ENCODE data around the gene UTP25. TPM values are rescaled to one million over a fixed set of nuclear protein-coding genes. Genes with fewer than 3 reads are reported as not detected.

UTP25 gene
- total and polyA plus RNA-seq, 11 donors, result 0.76 to 5.5 (median 3.5) TPM

GRCh38 chr1:209889077-209889418, 61.3 kb downstream of the UTP25 start:
- no peak overlapping the region for H3K4me3 ChIP-seq
- no peak for TF ChIP-seq POLR2A (IDR thresholded peaks at IDR 0.05)
- no peak for TF ChIP-seq CTCF (IDR thresholded peaks at IDR 0.05)
- no peaks in the 10 kb centered on the region for H3K4me1 ChIP-seq
- DNase-seq (no peak), ATAC-seq (no peak)
- H3K27ac ChIP-seq, result no peak overlapping the region
- 62 to 96% (median 87%) methylated on average over 16 to 35 of the region's 35 CpGs for WGBS, 4 donors
- H3K9me3 ChIP-seq, result peaks cover 0 to 4% (median 0%) of the 10 kb centered on the region in 12 donors
- peaks cover 0 to 26% (median 0%) of the 10 kb centered on the region in 9 donors for H3K27me3 ChIP-seq
- no peaks in the 10 kb centered on the region for H3K36me3 ChIP-seq
- intact Hi-C loops (cut with DNase I), result no loop called here

DNA sequence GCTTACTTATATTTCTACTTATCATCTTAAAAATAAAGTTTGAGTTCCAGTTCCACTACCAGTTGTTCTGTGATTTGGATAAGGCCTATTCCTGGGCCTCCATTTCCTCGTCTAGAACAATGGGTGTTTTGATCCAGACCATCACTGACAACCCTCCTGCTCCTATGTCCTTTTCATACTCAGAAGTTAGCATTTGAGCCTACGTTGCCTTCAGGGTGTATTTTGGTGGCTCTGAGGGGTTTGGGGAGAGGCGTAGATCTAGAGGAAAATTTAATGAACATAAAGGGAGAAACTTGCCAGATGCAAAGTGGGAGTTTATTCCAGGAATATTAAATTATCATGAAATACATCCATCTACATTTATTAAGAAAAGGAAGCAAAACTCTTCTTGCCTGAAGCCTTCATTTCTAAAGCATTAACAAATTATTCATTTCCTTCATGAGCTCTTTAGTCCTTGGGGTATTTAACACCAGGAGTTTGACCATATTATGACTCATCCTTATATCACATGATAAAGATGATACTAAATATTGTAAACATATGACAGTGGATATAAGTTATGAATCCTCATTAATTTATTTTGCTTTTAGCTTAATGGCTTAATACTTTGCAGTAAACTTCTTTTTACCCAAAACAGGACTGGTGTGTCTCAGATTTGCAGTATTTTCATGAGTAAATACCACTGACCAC, 63.0 kb downstream of the UTP25 start:
- Histone ChIP-seq H3K4me3 (no peak overlapping the region), H3K4me1 (no peaks in the 10 kb centered on the region), H3K36me3 (no peaks in the 10 kb centered on the region), H3K9me3 (peaks cover 0 to 4% (median 0%) of the 10 kb centered on the region in 12 donors), H3K27ac (no peak overlapping the region), H3K27me3 (peaks cover 0 to 16% (median 0%) of the 10 kb centered on the region in 9 donors)
- no peak for TF ChIP-seq CTCF (IDR thresholded peaks at IDR 0.05)
- no peak for TF ChIP-seq POLR2A (IDR thresholded peaks at IDR 0.05)
- intact Hi-C loops (cut with DNase I), result no loop called here
- ATAC-seq, result no peak
- DNase-seq, result no peak
- 51 to 75% (median 65%) methylated on average over 3 of the region's 3 CpGs for WGBS, 4 donors

- H3K27ac ChIP-seq, result no peak overlapping the region
- DNase-seq (no peak), ATAC-seq (no peak)
- H3K4me1 ChIP-seq, result no peaks in the 10 kb centered on the region
- intact Hi-C loops (cut with DNase I), result no loop called here
- TF ChIP-seq CTCF (IDR thresholded peaks at IDR 0.05) (no peak), POLR2A (IDR thresholded peaks at IDR 0.05) (no peak)
- 73 to 91% (median 86%) methylated on average over 6 of the region's 6 CpGs for WGBS, 4 donors
- peaks cover 0 to 4% (median 0%) of the 10 kb centered on the region in 12 donors for H3K9me3 ChIP-seq
- no peaks in the 10 kb centered on the region for H3K27me3 ChIP-seq
- no peaks in the 10 kb centered on the region for H3K36me3 ChIP-seq
- H3K4me3 ChIP-seq, result no peak overlapping the region
Measured at GRCh38 chr1:209893751-209894150, 66.0 kb downstream of the UTP25 start.

DNA sequence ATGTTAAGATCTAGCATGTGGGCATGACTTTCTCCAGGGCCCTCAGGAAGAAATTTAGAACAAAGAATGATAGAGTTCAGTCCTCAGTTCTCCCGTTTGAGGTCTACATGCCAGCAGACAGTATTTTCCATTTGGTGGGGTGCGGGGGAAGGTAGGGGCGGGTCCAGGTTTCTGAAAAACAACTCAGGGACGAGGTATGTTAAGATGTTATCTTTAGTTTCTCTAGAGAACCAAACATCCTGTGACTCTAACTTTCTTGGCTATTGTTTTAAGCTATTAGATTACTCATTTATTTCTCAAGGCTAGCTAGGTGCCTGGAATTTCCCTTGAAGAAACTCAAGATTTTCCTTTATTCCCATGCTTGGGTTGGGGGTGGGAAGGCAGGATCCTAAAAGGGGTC, 67.9 kb downstream of the UTP25 start:
- H3K27me3 ChIP-seq, result no peaks in the 10 kb centered on the region
- no peaks in the 10 kb centered on the region for H3K36me3 ChIP-seq
- WGBS, 4 donors, result 36 to 58% (median 44%) methylated on average over 4 of the region's 4 CpGs
- DNase-seq (no peak), ATAC-seq (no peak)
- no peaks in the 10 kb centered on the region for H3K4me1 ChIP-seq
- no peak overlapping the region for H3K4me3 ChIP-seq
- H3K27ac ChIP-seq, result no peak overlapping the region
- intact Hi-C loops (cut with DNase I), result no loop called here
- H3K9me3 ChIP-seq, result peaks cover 0 to 4% (median 0%) of the 10 kb centered on the region in 12 donors
- TF ChIP-seq CTCF (IDR thresholded peaks at IDR 0.05), result no peak
- TF ChIP-seq POLR2A (IDR thresholded peaks at IDR 0.05), result no peak
